HepG2 (cell line): ENCODE results near the gene NUDT19. TPM values are rescaled to one million over a fixed set of nuclear protein-coding genes. Genes with fewer than 3 reads are reported as not detected.
A peak's percentile ranks its signal among the peaks of the same experiment; 100 is the strongest.

Experiments used
- ATAC-seq: fragments of 200-7000 bp; cut with Tn5 transposase; 3 replicates; pipeline ENCODE4 v1.9.1; 2020; ENCODE audit warnings: mild to moderate bottlenecking, moderate library complexity
- BruUV-seq: library from RNA; stranded (reverse); fragments of 400-500 nt; replicated peaks from 2 replicates; lab custom pipeline; 2021; lab: Mats Ljungman, UMichigan
- CTCF ChIA-PET: fragments of 300-600 bp; formaldehyde crosslinking; extraction: SDS; loops from one replicate; lab custom pipeline; 2021; ENCODE audit warnings: low total read pairs, inconsistent platforms, low intra/inter-chr PET ratio; lab: Yijun Ruan, JAX
- POLR2A ChIA-PET: fragments of 350-600 bp; sonication (Branson Sonifier 250); formaldehyde crosslinking; loops from one replicate; lab custom pipeline; 2020; ENCODE audit warnings: antibody characterized with exemption, inconsistent platforms; lab: Yijun Ruan, JAX
- DNase-seq: peaks from one replicate; pipeline ENCODE4 v3.0.0-alpha.2; 2015; ENCODE audit warnings: low spot score
- FAIRE-seq: peaks from 3 replicates; lab custom pipeline; 2011; peaks lifted over from hg19 to GRCh38; lab: Jason Lieb, UNC
- H2AFZ ChIP-seq: one replicate; pipeline ENCODE4 v1.6.1; 2011; ENCODE audit warnings: low read length, inconsistent platforms
- H3K27ac ChIP-seq: fragments of 300-600 bp; 3 replicates; pipeline ENCODE4 v1.8.0; 2011; ENCODE audit warnings: mixed run types, mild to moderate bottlenecking, mixed read lengths, low read length, inconsistent platforms; ENCODE audit not compliant: insufficient read depth; ENCODE audit errors: extremely low read length
- H3K27me3 ChIP-seq, 2 experiments: fragments of 200-600 bp in 1 of 2; 2 replicates in 1 of 2; 3 replicates in 1 of 2; pipeline versions ENCODE4 v1.6.0 to v1.8.0; 2011; ENCODE audit warnings: low read length in 2 of 2, mild to moderate bottlenecking in 2 of 2, moderate library complexity in 2 of 2, inconsistent platforms in 1 of 2; ENCODE audit not compliant: insufficient read depth in 2 of 2, control insufficient read depth in 1 of 2
- H3K36me3 ChIP-seq, 2 experiments: fragments of 200-600 bp in 1 of 2; replicated peaks in 1 of 2; 2 replicates in 1 of 2; 3 replicates in 1 of 2; pipeline versions ENCODE4 v1.5.1 to v1.8.0; 2011; ENCODE audit warnings: low read length in 2 of 2, inconsistent platforms in 1 of 2; ENCODE audit not compliant: insufficient read depth in 2 of 2, control insufficient read depth in 1 of 2
- H3K4me1 ChIP-seq: 2 replicates; pipeline ENCODE4 v1.5.1; 2012; ENCODE audit warnings: low read length, inconsistent platforms; ENCODE audit not compliant: insufficient read depth
- H3K4me2 ChIP-seq: 2 replicates; pipeline ENCODE4 v1.6.0; 2011; ENCODE audit warnings: low read depth, low read length, inconsistent platforms
- H3K4me3 ChIP-seq, 3 experiments: fragments of 200-600 bp in 1 of 3; sonication (generic), shearing (Covaris generic) in 1 of 3; replicated peaks in 1 of 3; 2 replicates each; pipeline ENCODE4 v1.5.1; 2011 to 2016; ENCODE audit warnings: low read length in 3 of 3, inconsistent platforms in 2 of 3, low read depth in 2 of 3, mild to moderate bottlenecking in 2 of 3, control low read depth in 1 of 3, mixed read lengths in 1 of 3; ENCODE audit not compliant: insufficient read depth in 1 of 3
- H3K79me2 ChIP-seq: one replicate; pipeline ENCODE4 v1.6.1; 2011; ENCODE audit warnings: low read length, inconsistent platforms; ENCODE audit not compliant: insufficient read depth
- H3K9ac ChIP-seq: 2 replicates; pipeline ENCODE4 v1.6.0; 2011; ENCODE audit warnings: mild to moderate bottlenecking, low read depth, low read length, inconsistent platforms; ENCODE audit not compliant: insufficient read depth
- H3K9me3 ChIP-seq: 2 replicates; pipeline ENCODE4 v1.5.1; 2012; ENCODE audit warnings: mild to moderate bottlenecking, low read length
- H4K20me1 ChIP-seq: 2 replicates; pipeline ENCODE4 v1.6.0; 2011; ENCODE audit warnings: inconsistent platforms, mild to moderate bottlenecking, low read length, moderate library complexity; ENCODE audit not compliant: insufficient read depth
- CSRNP1 ChIP-seq: sonication (generic); formaldehyde crosslinking; IDR thresholded peaks from 2 replicates; pipeline ENCODE4 v1.8.1; 2023; ENCODE audit warnings: mild to moderate bottlenecking, missing genetic modification reagents
- RNF2 ChIP-seq: fragments of 450-650 bp; conservative IDR thresholded peaks from 2 replicates; pipeline ENCODE4 v1.6.1; 2016; ENCODE audit warnings: low read depth
- YEATS4 ChIP-seq: sonication (generic); formaldehyde crosslinking; IDR thresholded peaks from 2 replicates; pipeline ENCODE4 v1.4.0; 2020; ENCODE audit warnings: missing genetic modification reagents, borderline replicate concordance
- ZBTB38 ChIP-seq: sonication (generic); formaldehyde crosslinking; IDR thresholded peaks from 2 replicates; pipeline ENCODE4 v1.5.1; 2020; ENCODE audit warnings: mild to moderate bottlenecking, missing genetic modification reagents
- ZNF563 ChIP-seq: sonication (generic); formaldehyde crosslinking; IDR thresholded peaks from 2 replicates; pipeline ENCODE4 v1.8.0; 2022; ENCODE audit warnings: mild to moderate bottlenecking, moderate library complexity, missing genetic modification reagents
- ZNF687 ChIP-seq: sonication (generic); formaldehyde crosslinking; IDR thresholded peaks from 2 replicates; pipeline ENCODE4 v1.5.1; 2020; ENCODE audit warnings: mild to moderate bottlenecking, missing genetic modification reagents, moderate library complexity
- ZNF740 ChIP-seq: sonication (generic); formaldehyde crosslinking; IDR thresholded peaks from 2 replicates; pipeline ENCODE4 v1.4.0; 2020; ENCODE audit warnings: missing genetic modification reagents
- WGBS: methylation state at CpG from one replicate; pipeline ENCODE4 v1.1.6; 2017; ENCODE audit warnings: low lambda C conversion rate; 5-methylcytosine and 5-hydroxymethylcytosine counted together
- in situ Hi-C: cut with HindIII; loops from 2 replicates; pipeline ENCODE4 v1.10.0; 2017; ENCODE audit warnings: low pct_unique_long_range_greater_than_20kb; ENCODE audit not compliant: extremely low pct_ligation_motif_present
- intact Hi-C: fragments of 100-400 bp; cut with micrococcal nuclease; formaldehyde crosslinking; loops from one replicate; pipeline ENCODE4 v1.10.0; 2022; ENCODE audit not compliant: unreplicated experiment
- polyA plus RNA-seq, 8 experiments: library from polyadenylated mRNA; depleted of rRNA in 3 of 8; stranded (reverse) in 7 of 8; unstranded in 1 of 8; fragments of >200 nt; fragmentation: Illumina TruSeq in 4 of 8; extraction: Trizol in 4 of 8; gene quantifications; 2 replicates each; pipeline versions ENCODE4 v1.2.1 to v1.2.3, GENCODE V29; 2011 to 2016; ENCODE audit warnings: low read depth in 4 of 8, missing spikeins in 1 of 8, mixed read lengths in 1 of 8; ENCODE audit not compliant: insufficient read depth in 1 of 8
- total RNA-seq, 5 experiments: library from RNA; depleted of rRNA; stranded (reverse); fragments of >200 nt; fragmentation: Illumina TruSeq; extraction: Trizol; gene quantifications; 2 replicates each; pipeline ENCODE4 v1.2.3, GENCODE V29; 2016; ENCODE audit warnings: low read depth in 1 of 5
- TF ChIP-seq, protein P1 (sequence below): sonication (generic); formaldehyde crosslinking; IDR thresholded peaks from 2 replicates; pipeline ENCODE4 v1.4.0; 2020; ENCODE audit warnings: missing genetic modification reagents
- TF ChIP-seq, protein P2 (sequence below): sonication (generic); formaldehyde crosslinking; IDR thresholded peaks from 2 replicates; pipeline ENCODE4 v1.4.0; 2020; ENCODE audit warnings: missing genetic modification reagents
- TF ChIP-seq, protein P3 (sequence below): sonication (generic); formaldehyde crosslinking; IDR thresholded peaks from 2 replicates; pipeline ENCODE4 v1.5.1; 2020; ENCODE audit warnings: missing genetic modification reagents, mild to moderate bottlenecking, borderline replicate concordance

NUDT19 gene
- total and polyA plus RNA-seq, 2 of the 13 experiments (the other 11 are each of a cell fraction or from before 2014, with no cell fraction given): 3.1 to 3.6 TPM

GRCh38 chr19:32676186-32676894 is 15.3 kb upstream of the NUDT19 start:
- H3K27ac ChIP-seq: no peak overlapping the region
- H3K9ac ChIP-seq: no peak overlapping the region
- DNase-seq (no peak), ATAC-seq (peak; percentile 6; the same call in 1 of the 3 replicates), FAIRE-seq (no peak)
- peak overlapping the region; percentile 94 for H3K4me2 ChIP-seq
- in situ Hi-C loops: loop anchor here (25.0 kb wide), 1 partner anchor 461 kb away; the partner anchor contains the start of gene WDR88
- H3K79me2 ChIP-seq: peaks cover 23% of the 10 kb centered on the region
- no peak overlapping the region for H2AFZ ChIP-seq
- peak overlapping the region in 2 of 3 experiments; percentile 50 to 88; a peak in 3 of 6 replicates for H3K4me3 ChIP-seq
- no peaks in the 10 kb centered on the region for H3K9me3 ChIP-seq
- WGBS: 82% methylated on average over 44 of the region's 93 CpGs
- peaks cover 3 to 15% of the 10 kb centered on the region in 2 experiments; a peak in 4 of 5 replicates for H3K27me3 ChIP-seq
- ChIA-PET POLR2A (interaction anchor here (2.3 kb wide), 1 partner anchor 15 kb away, joined by 21 read pairs; the partner anchor contains the start of gene NUDT19), CTCF (no interaction called here)
- no TSS peak for BruUV-seq
- intact Hi-C loops: no loop called here
- H3K4me1 ChIP-seq: peaks cover 54% of the 10 kb centered on the region
- peaks cover 21% of the 10 kb centered on the region for H4K20me1 ChIP-seq
- H3K36me3 ChIP-seq: no peaks in the 10 kb centered on the region
- TF ChIP-seq, protein P1, sequence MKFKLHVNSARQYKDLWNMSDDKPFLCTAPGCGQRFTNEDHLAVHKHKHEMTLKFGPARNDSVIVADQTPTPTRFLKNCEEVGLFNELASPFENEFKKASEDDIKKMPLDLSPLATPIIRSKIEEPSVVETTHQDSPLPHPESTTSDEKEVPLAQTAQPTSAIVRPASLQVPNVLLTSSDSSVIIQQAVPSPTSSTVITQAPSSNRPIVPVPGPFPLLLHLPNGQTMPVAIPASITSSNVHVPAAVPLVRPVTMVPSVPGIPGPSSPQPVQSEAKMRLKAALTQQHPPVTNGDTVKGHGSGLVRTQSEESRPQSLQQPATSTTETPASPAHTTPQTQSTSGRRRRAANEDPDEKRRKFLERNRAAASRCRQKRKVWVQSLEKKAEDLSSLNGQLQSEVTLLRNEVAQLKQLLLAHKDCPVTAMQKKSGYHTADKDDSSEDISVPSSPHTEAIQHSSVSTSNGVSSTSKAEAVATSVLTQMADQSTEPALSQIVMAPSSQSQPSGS (CRISPR knock-in tag): no peak
- TF ChIP-seq ZNF740: no peak
- TF ChIP-seq ZNF563 (CRISPR knock-in tag): 0 out of 2 replicates have a peak, but pooled peaks have one; percentile 40
- TF ChIP-seq RNF2: 0 out of 2 replicates have a peak, but pooled peaks have one; percentile 32
- TF ChIP-seq, protein P2, sequence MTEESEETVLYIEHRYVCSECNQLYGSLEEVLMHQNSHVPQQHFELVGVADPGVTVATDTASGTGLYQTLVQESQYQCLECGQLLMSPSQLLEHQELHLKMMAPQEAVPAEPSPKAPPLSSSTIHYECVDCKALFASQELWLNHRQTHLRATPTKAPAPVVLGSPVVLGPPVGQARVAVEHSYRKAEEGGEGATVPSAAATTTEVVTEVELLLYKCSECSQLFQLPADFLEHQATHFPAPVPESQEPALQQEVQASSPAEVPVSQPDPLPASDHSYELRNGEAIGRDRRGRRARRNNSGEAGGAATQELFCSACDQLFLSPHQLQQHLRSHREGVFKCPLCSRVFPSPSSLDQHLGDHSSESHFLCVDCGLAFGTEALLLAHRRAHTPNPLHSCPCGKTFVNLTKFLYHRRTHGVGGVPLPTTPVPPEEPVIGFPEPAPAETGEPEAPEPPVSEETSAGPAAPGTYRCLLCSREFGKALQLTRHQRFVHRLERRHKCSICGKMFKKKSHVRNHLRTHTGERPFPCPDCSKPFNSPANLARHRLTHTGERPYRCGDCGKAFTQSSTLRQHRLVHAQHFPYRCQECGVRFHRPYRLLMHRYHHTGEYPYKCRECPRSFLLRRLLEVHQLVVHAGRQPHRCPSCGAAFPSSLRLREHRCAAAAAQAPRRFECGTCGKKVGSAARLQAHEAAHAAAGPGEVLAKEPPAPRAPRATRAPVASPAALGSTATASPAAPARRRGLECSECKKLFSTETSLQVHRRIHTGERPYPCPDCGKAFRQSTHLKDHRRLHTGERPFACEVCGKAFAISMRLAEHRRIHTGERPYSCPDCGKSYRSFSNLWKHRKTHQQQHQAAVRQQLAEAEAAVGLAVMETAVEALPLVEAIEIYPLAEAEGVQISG (CRISPR knock-in tag): peak; percentile 38; the same call in 1 of the 2 replicates
- TF ChIP-seq, protein P3, sequence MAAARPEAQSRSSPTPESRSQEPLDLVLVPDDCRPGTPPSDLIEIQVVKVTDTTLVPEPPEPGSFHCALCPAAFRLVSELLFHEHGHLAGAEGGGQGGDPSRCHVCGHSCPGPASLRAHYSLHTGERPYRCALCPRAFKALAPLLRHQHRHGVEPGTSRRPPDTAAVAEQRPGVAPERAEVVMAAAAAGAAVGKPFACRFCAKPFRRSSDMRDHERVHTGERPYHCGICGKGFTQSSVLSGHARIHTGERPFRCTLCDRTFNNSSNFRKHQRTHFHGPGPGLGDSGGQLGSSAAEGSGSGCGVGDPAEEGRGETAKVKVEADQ (CRISPR knock-in tag): 0 out of 2 replicates have a peak, but pooled peaks have one; percentile 56
- 0 out of 2 replicates have a peak, but pooled peaks have one; percentile 21 for TF ChIP-seq YEATS4 (CRISPR knock-in tag)
- peak; percentile 49; the same call in 1 of the 2 replicates for TF ChIP-seq ZBTB38 (CRISPR knock-in tag)
- 0 out of 2 replicates have a peak, but pooled peaks have one; percentile 42 for TF ChIP-seq CSRNP1 (CRISPR knock-in tag)
- peak; percentile 57 for TF ChIP-seq ZNF687 (CRISPR knock-in tag)
